Gastrocnemius medialis (tissue), 4 donors: ENCODE measurements around the gene LY6G5C. TPM values are rescaled to one million over a fixed set of nuclear protein-coding genes. Genes with fewer than 3 reads are reported as not detected.

Source experiments
- ATAC-seq, 2 donors: fragments of 150-250 bp; one replicate each; pipeline ENCODE4 v1.9.1; 2016
- DNase-seq, 2 donors: peaks; one replicate each; pipeline ENCODE4 v3.0.0-alpha.2; 2019
- H3K27ac ChIP-seq, 4 donors: fragments of 200-600 bp; sonication (generic); 1 replicate in 1 of 4; 2 replicates in 3 of 4; pipeline ENCODE4 v1.5.1; 2016 to 2018; ENCODE audit warnings: mild to moderate bottlenecking in 2 of 4, moderate library complexity in 1 of 4
- H3K27me3 ChIP-seq, 3 donors: fragments of 200-600 bp; sonication (generic) in 2 of 3; 1 replicate in 1 of 3; 2 replicates in 2 of 3; pipeline versions ENCODE4 v1.5.1 to v1.6.0; 2016 to 2019; ENCODE audit warnings: mild to moderate bottlenecking in 1 of 3, moderate library complexity in 1 of 3
- H3K36me3 ChIP-seq, 2 donors: fragments of 200-600 bp; sonication (generic) in 1 of 2; one replicate each; pipeline ENCODE4 v1.5.1; 2017 to 2018
- H3K4me1 ChIP-seq, 2 donors: fragments of 200-600 bp; sonication (generic) in 1 of 2; one replicate each; pipeline ENCODE4 v1.5.1; 2016 to 2017; ENCODE audit warnings: mild to moderate bottlenecking in 2 of 2
- H3K4me3 ChIP-seq, 4 donors: fragments of 200-600 bp; sonication (generic) in 3 of 4; 1 replicate in 1 of 4; 2 replicates in 3 of 4; pipeline ENCODE4 v1.5.1; 2016 to 2019; ENCODE audit warnings: mild to moderate bottlenecking in 2 of 4
- H3K9me3 ChIP-seq, 3 donors: fragments of 200-600 bp; sonication (generic) in 2 of 3; 1 replicate in 1 of 3; 2 replicates in 2 of 3; pipeline ENCODE4 v1.5.1; 2016 to 2019
- POLR2A ChIP-seq, 2 donors: fragments of 450-650 bp; IDR thresholded peaks; one replicate each; pipeline ENCODE4 v1.6.1; 2017; ENCODE audit warnings: antibody characterized with exemption in 2 of 2, mild to moderate bottlenecking in 2 of 2, moderate library complexity in 2 of 2
- in situ Hi-C, 4 donors: fragments of 200-750 bp; cut with MboI; loops; one replicate each; pipeline versions ENCODE4 v1.15.0 to v1.8.0; 2017; ENCODE audit warnings: low sequenced_read_pairs in 4 of 4
- intact Hi-C: fragments of 100-400 bp; cut with DNase I; formaldehyde crosslinking; loops from one replicate; pipeline ENCODE4 v1.15.1; 2023; ENCODE audit warnings: low total_unique reads
- total RNA-seq, 4 donors: library from RNA; depleted of rRNA; stranded (reverse); fragments of >200 nt; gene quantifications; one replicate each; pipeline versions ENCODE4 v1.1.0 to v1.2.3, GENCODE V29; 2016
- TF ChIP-seq, protein P1 (sequence below), 5 experiments: fragments of 450-650 bp in 3 of 5; fragments of 200-600 bp in 2 of 5; sonication (generic) in 2 of 5; IDR thresholded peaks in 4 of 5; conservative IDR thresholded peaks in 1 of 5; 1 replicate in 4 of 5; 2 replicates in 1 of 5; pipeline ENCODE4 v1.5.1; 2016 to 2019; ENCODE audit warnings: antibody characterized with exemption in 5 of 5, mild to moderate bottlenecking in 3 of 5, moderate library complexity in 3 of 5

Gene LY6G5C
- total RNA-seq, 4 donors from 2014 or later: 1.3 to 3.2 TPM; not detected in 2

DNA sequence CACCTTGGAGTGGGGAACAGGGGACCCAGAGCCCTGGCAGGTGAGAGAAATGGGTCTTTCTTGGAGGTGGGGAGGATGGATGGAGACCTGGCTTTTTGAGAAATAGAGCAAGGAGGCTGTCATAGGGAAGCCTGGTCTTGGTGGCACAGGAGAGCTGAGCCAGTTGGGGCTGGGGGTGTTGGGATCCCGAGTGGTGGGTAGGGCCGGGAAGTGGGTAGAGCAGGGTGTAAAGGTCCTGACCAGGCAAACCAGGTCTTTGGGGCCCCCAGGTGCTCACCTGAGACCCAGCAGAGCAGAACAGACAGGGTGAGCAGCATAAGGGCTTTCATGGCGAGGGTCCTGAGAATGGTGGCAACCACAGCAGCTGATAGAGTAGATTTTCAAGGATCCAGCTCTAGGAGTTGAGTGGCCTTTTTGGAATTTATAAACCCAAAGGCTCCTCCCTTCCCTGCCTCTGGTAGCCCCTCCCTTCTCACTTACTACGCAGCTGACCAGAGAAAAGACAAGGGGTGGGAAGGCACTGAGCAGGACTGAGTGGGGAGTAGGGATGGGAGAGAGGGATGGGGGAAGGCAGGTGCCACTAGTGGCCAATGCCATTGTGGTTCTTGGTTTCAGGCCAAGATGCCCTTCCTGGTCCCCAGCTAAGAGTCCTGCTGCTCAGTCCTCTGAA is 40.6 kb upstream of the LY6G5C start, which contains the start of gene LY6G6C:
LY6G6C (minus strand) TSS at position 396 of the 670 bp plus-strand sequence; CDS start at position 329, 67 bp downstream.
- no peak within 1 kb of the TSS for H3K4me3 ChIP-seq
- DNase-seq: no peak
- in situ Hi-C loops (no loop called here), intact Hi-C loops (no loop called here)
- no peak within 1 kb of the TSS for H3K27ac ChIP-seq
- no peaks in the 10 kb centered on the region for H3K27me3 ChIP-seq
- H3K4me1 ChIP-seq: no peaks in the 10 kb centered on the region
- no peaks in the 10 kb centered on the region for H3K36me3 ChIP-seq
- no peak for ATAC-seq
- H3K9me3 ChIP-seq: no peaks in the 10 kb centered on the region
- TF ChIP-seq, protein P1, sequence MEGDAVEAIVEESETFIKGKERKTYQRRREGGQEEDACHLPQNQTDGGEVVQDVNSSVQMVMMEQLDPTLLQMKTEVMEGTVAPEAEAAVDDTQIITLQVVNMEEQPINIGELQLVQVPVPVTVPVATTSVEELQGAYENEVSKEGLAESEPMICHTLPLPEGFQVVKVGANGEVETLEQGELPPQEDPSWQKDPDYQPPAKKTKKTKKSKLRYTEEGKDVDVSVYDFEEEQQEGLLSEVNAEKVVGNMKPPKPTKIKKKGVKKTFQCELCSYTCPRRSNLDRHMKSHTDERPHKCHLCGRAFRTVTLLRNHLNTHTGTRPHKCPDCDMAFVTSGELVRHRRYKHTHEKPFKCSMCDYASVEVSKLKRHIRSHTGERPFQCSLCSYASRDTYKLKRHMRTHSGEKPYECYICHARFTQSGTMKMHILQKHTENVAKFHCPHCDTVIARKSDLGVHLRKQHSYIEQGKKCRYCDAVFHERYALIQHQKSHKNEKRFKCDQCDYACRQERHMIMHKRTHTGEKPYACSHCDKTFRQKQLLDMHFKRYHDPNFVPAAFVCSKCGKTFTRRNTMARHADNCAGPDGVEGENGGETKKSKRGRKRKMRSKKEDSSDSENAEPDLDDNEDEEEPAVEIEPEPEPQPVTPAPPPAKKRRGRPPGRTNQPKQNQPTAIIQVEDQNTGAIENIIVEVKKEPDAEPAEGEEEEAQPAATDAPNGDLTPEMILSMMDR (IDR thresholded peaks at IDR 0.05 in 4 of 5, conservative IDR thresholded peaks at IDR 0.05 in 1 of 5): no peak
- TF ChIP-seq POLR2A (IDR thresholded peaks at IDR 0.05): no peak

DNA sequence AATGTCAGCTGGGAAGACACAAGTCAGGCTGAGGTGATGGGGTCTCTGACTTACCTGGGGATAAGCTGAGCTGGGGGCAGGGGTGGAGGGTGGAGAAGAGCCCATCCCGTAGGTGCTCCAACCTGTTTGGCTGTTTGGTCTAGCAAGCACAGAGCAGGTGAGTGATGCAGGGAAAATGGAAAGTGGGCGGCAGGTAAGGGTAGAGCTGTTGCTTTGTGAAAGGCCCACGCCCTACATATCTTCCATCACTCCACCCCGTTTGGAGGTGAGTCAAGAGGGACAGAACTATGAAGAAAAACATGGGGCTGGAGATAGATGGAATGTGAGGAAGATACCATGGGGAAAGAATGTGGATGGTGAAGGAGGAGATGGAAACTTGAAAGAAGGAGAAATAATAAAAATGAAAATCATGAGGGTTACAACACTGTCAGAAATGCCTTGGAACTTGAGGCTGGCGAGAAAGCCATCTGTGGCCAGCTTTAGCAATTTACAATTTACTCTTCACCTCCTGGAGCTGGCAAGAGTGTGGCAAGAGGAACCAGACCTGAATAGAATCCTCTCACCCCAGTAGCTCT is 39.4 kb upstream of the LY6G5C start:
- DNase-seq: no peak
- no peaks in the 10 kb centered on the region for H3K27me3 ChIP-seq
- TF ChIP-seq POLR2A (IDR thresholded peaks at IDR 0.05): no peak
- TF ChIP-seq, protein P1 (IDR thresholded peaks at IDR 0.05 in 4 of 5, conservative IDR thresholded peaks at IDR 0.05 in 1 of 5): no peak
- H3K4me3 ChIP-seq: no peak overlapping the region
- intact Hi-C loops (no loop called here), in situ Hi-C loops (no loop called here)
- no peaks in the 10 kb centered on the region for H3K9me3 ChIP-seq
- H3K4me1 ChIP-seq: no peaks in the 10 kb centered on the region
- ATAC-seq: no peak
- no peaks in the 10 kb centered on the region for H3K36me3 ChIP-seq
- H3K27ac ChIP-seq: no peak overlapping the region

DNA sequence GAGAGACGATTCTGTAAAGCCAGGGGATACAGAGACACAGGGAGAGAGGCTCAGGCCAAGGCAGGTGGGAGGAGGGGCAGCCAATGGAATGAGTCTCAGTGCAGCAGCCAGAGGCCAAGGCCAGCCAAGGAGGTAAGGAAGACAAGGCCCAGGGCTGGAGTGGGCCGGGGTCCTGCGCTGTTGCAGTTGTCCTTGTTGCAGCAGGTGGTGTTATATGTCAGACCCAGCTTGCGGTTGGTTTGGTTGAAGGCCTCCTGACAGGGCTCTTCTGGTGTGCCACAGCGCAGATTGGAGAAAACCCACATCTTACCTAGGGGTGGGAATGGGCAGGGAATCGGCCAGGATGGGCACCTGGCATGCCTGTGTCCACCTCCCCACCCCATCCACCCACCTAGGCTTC is 38.1 kb upstream of the LY6G5C start:
- no peaks in the 10 kb centered on the region for H3K36me3 ChIP-seq
- in situ Hi-C loops: no loop called here
- H3K4me3 ChIP-seq: no peak overlapping the region
- no peak overlapping the region for H3K27ac ChIP-seq
- no peaks in the 10 kb centered on the region for H3K4me1 ChIP-seq
- ATAC-seq (no peak), DNase-seq (no peak)
- TF ChIP-seq, protein P1 (IDR thresholded peaks at IDR 0.05 in 4 of 5, conservative IDR thresholded peaks at IDR 0.05 in 1 of 5): no peak
- no peak for TF ChIP-seq POLR2A (IDR thresholded peaks at IDR 0.05)
- intact Hi-C loops: no loop called here
- H3K9me3 ChIP-seq: no peaks in the 10 kb centered on the region
- no peaks in the 10 kb centered on the region for H3K27me3 ChIP-seq

DNA sequence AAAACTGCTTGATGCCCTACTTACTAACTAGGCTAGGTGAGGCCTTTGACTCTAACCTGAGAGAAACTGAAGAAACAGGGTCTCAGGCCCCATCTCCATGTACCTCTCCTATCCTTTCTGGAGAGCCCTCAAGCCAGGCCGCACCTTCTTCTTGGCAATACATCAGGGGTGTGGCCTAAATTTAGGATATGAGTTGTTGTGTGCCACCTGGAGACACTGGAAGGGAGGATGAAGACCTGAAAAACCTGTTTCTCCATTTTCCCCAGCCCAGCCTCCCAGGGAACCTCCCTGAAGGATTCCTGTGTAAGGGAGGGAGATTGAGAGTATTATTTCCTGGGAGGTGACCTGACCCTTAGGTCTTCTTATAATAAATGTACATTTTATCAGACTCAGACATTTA is 37.4 kb upstream of the LY6G5C start:
- intact Hi-C loops (no loop called here), in situ Hi-C loops (no loop called here)
- DNase-seq: no peak
- H3K4me3 ChIP-seq: no peak overlapping the region
- no peak for ATAC-seq
- H3K36me3 ChIP-seq: no peaks in the 10 kb centered on the region
- no peaks in the 10 kb centered on the region for H3K4me1 ChIP-seq
- H3K27me3 ChIP-seq: no peaks in the 10 kb centered on the region
- H3K9me3 ChIP-seq: no peaks in the 10 kb centered on the region
- no peak overlapping the region for H3K27ac ChIP-seq
- TF ChIP-seq, protein P1 (IDR thresholded peaks at IDR 0.05 in 4 of 5, conservative IDR thresholded peaks at IDR 0.05 in 1 of 5): no peak
- no peak for TF ChIP-seq POLR2A (IDR thresholded peaks at IDR 0.05)
